ENCODE measurements around the gene KCND2. TPM values are rescaled to one million over a fixed set of nuclear protein-coding genes. Genes with fewer than 3 reads are reported as not detected.

Gene KCND2
- total RNA-seq, 1 donor from 2014 or later = 2.9 TPM

- no peak overlapping the region for H3K27ac ChIP-seq
- H3K4me1 ChIP-seq = no peaks in the 10 kb centered on the region
- H3K9me3 ChIP-seq (ENCODE audit: low read depth) = no peaks in the 10 kb centered on the region
- no peaks in the 10 kb centered on the region for H3K27me3 ChIP-seq
- no peak overlapping the region for H3K27ac Mint-ChIP-seq
- H3K9ac ChIP-seq = no peak overlapping the region
- no peaks in the 10 kb centered on the region for H4K20me1 ChIP-seq (ENCODE audit: low read depth)
- no peaks in the 10 kb centered on the region for H3F3A ChIP-seq (ENCODE audit: low read depth)
- H3K9me3 Mint-ChIP-seq = no peaks in the 10 kb centered on the region
- no peaks in the 10 kb centered on the region for H3K36me3 Mint-ChIP-seq
- H3K36me3 ChIP-seq = no peaks in the 10 kb centered on the region
- peaks cover 2% of the 10 kb centered on the region for H3K27me3 Mint-ChIP-seq (ENCODE audit: insufficient read depth, low read depth)
- no peak overlapping the region for H3K4me2 ChIP-seq
- no peak overlapping the region for H2AFZ ChIP-seq (replicated peaks)
- no peak for TF ChIP-seq CTCF (IDR thresholded peaks at IDR 0.05)
- TF ChIP-seq EZH2 (IDR thresholded peaks at IDR 0.05) = no peak
- no peak for TF ChIP-seq EZH2phosphoT487 (IDR thresholded peaks at IDR 0.05)
- no peak overlapping the region for H3K4me3 ChIP-seq
- no peak for DNase-seq (ENCODE audit: low spot score)
- H3K4me1 Mint-ChIP-seq = no peaks in the 10 kb centered on the region
- no peak overlapping the region for H3K4me3 Mint-ChIP-seq
- H3K79me2 ChIP-seq (ENCODE audit: low read depth) = no peaks in the 10 kb centered on the region
These were observed 274.6 kb downstream of the KCND2 start for GRCh38 chr7:120547605-120548004.

GRCh38 chr7:120550494-120551048 lies 277.6 kb downstream of the KCND2 start:
- H3K4me3 Mint-ChIP-seq = no peak overlapping the region
- no peaks in the 10 kb centered on the region for H3K9me3 Mint-ChIP-seq
- no peak overlapping the region for H3K4me3 ChIP-seq
- no peak overlapping the region for H3K27ac ChIP-seq
- TF ChIP-seq CTCF (IDR thresholded peaks at IDR 0.05) (no peak), EZH2phosphoT487 (IDR thresholded peaks at IDR 0.05) (no peak)
- H4K20me1 ChIP-seq (ENCODE audit: low read depth) = no peaks in the 10 kb centered on the region
- no peaks in the 10 kb centered on the region for H3F3A ChIP-seq (ENCODE audit: low read depth)
- H3K9me3 ChIP-seq (ENCODE audit: low read depth) = no peaks in the 10 kb centered on the region
- no peak overlapping the region for H3K4me2 ChIP-seq
- peaks cover 2% of the 10 kb centered on the region for H3K27me3 Mint-ChIP-seq (ENCODE audit: insufficient read depth, low read depth)
- H3K27me3 ChIP-seq = no peaks in the 10 kb centered on the region
- H3K27ac Mint-ChIP-seq = no peak overlapping the region
- H3K9ac ChIP-seq = no peak overlapping the region
- H3K79me2 ChIP-seq (ENCODE audit: low read depth) = no peaks in the 10 kb centered on the region
- no peaks in the 10 kb centered on the region for H3K36me3 Mint-ChIP-seq
- no peak overlapping the region for H2AFZ ChIP-seq (replicated peaks)
- no peaks in the 10 kb centered on the region for H3K4me1 ChIP-seq
- no peak for DNase-seq (ENCODE audit: low spot score)
- no peaks in the 10 kb centered on the region for H3K4me1 Mint-ChIP-seq
- no peaks in the 10 kb centered on the region for H3K36me3 ChIP-seq

- no peaks in the 10 kb centered on the region for H3K79me2 ChIP-seq (ENCODE audit: low read depth)
- H3K36me3 ChIP-seq = no peaks in the 10 kb centered on the region
- H3K4me2 ChIP-seq = no peak overlapping the region
- DNase-seq (ENCODE audit: low spot score) = no peak
- no peak overlapping the region for H3K9ac ChIP-seq
- Mint-ChIP-seq H3K4me1 (peaks cover 6% of the 10 kb centered on the region), H3K27me3 (ENCODE audit: insufficient read depth, low read depth) (no peaks in the 10 kb centered on the region), H3K9me3 (no peaks in the 10 kb centered on the region), H3K4me3 (no peak overlapping the region), H3K27ac (no peak overlapping the region), H3K36me3 (no peaks in the 10 kb centered on the region)
- TF ChIP-seq EZH2phosphoT487 (IDR thresholded peaks at IDR 0.05) = no peak
- no peak for TF ChIP-seq EZH2 (IDR thresholded peaks at IDR 0.05)
- no peak for TF ChIP-seq CTCF (IDR thresholded peaks at IDR 0.05)
- no peaks in the 10 kb centered on the region for H4K20me1 ChIP-seq (ENCODE audit: low read depth)
- no peaks in the 10 kb centered on the region for H3K9me3 ChIP-seq (ENCODE audit: low read depth)
- no peak overlapping the region for H3K4me3 ChIP-seq
- no peaks in the 10 kb centered on the region for H3K4me1 ChIP-seq
- H3K27me3 ChIP-seq = no peaks in the 10 kb centered on the region
- H3K27ac ChIP-seq = no peak overlapping the region
- no peak overlapping the region for H2AFZ ChIP-seq (replicated peaks)
- no peaks in the 10 kb centered on the region for H3F3A ChIP-seq (ENCODE audit: low read depth)
These were observed 280.5 kb downstream of the KCND2 start for GRCh38 chr7:120553491-120553890.
